ENCODE measurements around the gene SNX2.

SNX2 gene

GRCh38 chr5:122774861-122775549 lies at the start of gene SNX2:
SNX2 (plus strand) TSS chr5:122775080; CDS start chr5:122775104, 24 bp downstream.
- peak; percentile 64 for TF ChIP-seq ZFX (IDR thresholded peaks at IDR 0.05)
- TF ChIP-seq CTCF (conservative IDR thresholded peaks at IDR 0.05), result no peak; the same call in 1 of the 2 replicates
- H3K27ac ChIP-seq, result peak within 1 kb of the TSS; percentile 84

- no peak for TF ChIP-seq CTCF (conservative IDR thresholded peaks at IDR 0.05)
- no peak for TF ChIP-seq ZFX (IDR thresholded peaks at IDR 0.05)
- H3K27ac ChIP-seq, result no peak overlapping the region
These were observed 47.8 kb upstream of the SNX2 start for GRCh38 chr5:122727112-122727541.

- TF ChIP-seq ZFX (IDR thresholded peaks at IDR 0.05), result no peak
- TF ChIP-seq CTCF (conservative IDR thresholded peaks at IDR 0.05), result no peak
- H3K27ac ChIP-seq, result no peak overlapping the region
These were observed 44.8 kb upstream of the SNX2 start for GRCh38 chr5:122730037-122730436.

- no peak overlapping the region for H3K27ac ChIP-seq
- no peak for TF ChIP-seq ZFX (IDR thresholded peaks at IDR 0.05)
- TF ChIP-seq CTCF (conservative IDR thresholded peaks at IDR 0.05), result no peak
These were observed 44.4 kb upstream of the SNX2 start for GRCh38 chr5:122730456-122730855.

GRCh38 chr5:122736086-122736845 lies 38.6 kb upstream of the SNX2 start:
- no peak overlapping the region for H3K27ac ChIP-seq
- no peak for TF ChIP-seq CTCF (conservative IDR thresholded peaks at IDR 0.05)
- TF ChIP-seq ZFX (IDR thresholded peaks at IDR 0.05), result no peak

- H3K27ac ChIP-seq, result no peak overlapping the region
- TF ChIP-seq CTCF (conservative IDR thresholded peaks at IDR 0.05) (no peak), ZFX (IDR thresholded peaks at IDR 0.05) (no peak)
These were observed 36.8 kb upstream of the SNX2 start for GRCh38 chr5:122738088-122738487.

GRCh38 chr5:122741681-122742080 lies 33.2 kb upstream of the SNX2 start:
- no peak for TF ChIP-seq CTCF (conservative IDR thresholded peaks at IDR 0.05)
- no peak for TF ChIP-seq ZFX (IDR thresholded peaks at IDR 0.05)

More at GRCh38 chr5:122741681-122742080, 33.2 kb upstream of the SNX2 start:
- H3K27ac ChIP-seq, result no peak overlapping the region

Measured in C4-2B (cell line).